ENCODE data around the gene DNAJC30.
"Not testable (repeated sequence)": the region's sequence is repeated elsewhere in the genome, so short reads cannot be mapped to it uniquely, and the experiment has no call there.

Gene DNAJC30

GRCh38 chr7:73683056-73683787, at the start of gene DNAJC30, which contains the start of gene BUD23:
TSS of gene DNAJC30 (minus strand) at chr7:73683453. CDS start at chr7:73683423, 30 bp downstream.
TSS of gene BUD23 (plus strand) at chr7:73683597. CDS start at chr7:73683626, 29 bp downstream.
- peak; percentile 97 for DNase-seq

- no peak for DNase-seq
These were observed 49.1 kb upstream of the DNAJC30 start for GRCh38 chr7:73732397-73732796.

- no peak for DNase-seq
These were observed 47.2 kb upstream of the DNAJC30 start for GRCh38 chr7:73730485-73730884.

GRCh38 chr7:73728551-73728950, 45.3 kb upstream of the DNAJC30 start:
- no peak for DNase-seq

GRCh38 chr7:73727952-73728351, 44.7 kb upstream of the DNAJC30 start:
- no peak for DNase-seq

DNA sequence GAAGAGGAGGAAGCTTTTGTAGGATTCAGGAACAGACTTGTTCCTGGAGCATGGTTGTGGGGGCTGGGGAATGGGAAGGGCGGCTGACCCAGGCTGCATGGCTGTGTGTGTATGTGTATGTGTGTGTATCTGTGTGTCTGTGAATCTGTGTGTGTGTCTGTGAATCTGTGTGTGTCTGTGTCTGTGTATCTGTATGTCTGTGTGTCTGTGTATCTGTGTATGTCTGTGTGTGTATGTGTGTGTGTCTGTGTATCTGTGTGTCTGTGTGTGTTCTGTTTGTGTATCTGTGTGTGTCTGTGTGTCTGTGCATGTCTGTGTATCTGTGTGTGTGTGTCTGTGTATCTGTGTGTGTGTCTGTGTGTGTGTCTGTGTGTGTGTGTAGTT, 42.8 kb upstream of the DNAJC30 start:
- DNase-seq, result no peak

GRCh38 chr7:73723813-73724212, 40.6 kb upstream of the DNAJC30 start:
- no peak for DNase-seq

DNA sequence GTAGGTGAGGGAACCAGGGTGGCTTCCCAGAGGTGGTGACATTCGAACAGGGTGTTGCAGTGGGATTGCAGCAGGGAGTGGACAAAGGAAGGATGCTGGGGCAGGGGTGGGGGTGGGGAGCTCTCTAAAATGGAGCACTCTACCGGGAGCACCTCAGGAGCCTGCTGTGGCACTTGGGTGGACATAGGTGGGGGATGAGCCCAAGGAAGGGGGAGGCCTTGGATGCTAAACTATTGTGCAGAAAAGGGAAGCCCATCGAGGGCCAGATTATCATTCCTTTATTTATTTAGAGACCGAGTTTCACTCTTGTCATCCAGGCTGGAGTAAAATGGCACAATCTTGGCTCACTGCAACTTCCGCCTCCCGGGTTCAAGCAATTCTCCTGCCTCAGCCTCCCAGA, 39.5 kb upstream of the DNAJC30 start:
- DNase-seq, result no peak

DNA sequence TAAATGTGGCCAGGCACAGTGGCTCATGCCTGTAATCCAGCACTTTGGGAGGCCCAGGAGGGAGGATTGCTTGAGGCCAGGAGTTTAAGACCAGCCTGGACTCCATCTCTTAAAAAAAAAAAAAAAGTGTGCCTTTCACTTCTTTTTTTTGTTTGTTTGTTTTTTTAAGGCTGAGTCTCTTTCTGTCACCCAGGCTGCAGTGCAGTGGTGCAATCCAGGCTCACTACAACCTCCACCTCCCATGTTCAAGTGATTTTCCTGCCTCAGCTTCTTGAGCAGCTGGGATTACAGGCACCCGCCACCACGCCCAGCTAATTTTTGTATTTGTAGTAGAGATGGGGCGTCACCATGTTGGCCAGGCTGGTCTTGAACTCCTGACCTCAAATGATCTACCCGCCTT, 38.9 kb upstream of the DNAJC30 start:
- DNase-seq, result not testable (repeated sequence)

DNA sequence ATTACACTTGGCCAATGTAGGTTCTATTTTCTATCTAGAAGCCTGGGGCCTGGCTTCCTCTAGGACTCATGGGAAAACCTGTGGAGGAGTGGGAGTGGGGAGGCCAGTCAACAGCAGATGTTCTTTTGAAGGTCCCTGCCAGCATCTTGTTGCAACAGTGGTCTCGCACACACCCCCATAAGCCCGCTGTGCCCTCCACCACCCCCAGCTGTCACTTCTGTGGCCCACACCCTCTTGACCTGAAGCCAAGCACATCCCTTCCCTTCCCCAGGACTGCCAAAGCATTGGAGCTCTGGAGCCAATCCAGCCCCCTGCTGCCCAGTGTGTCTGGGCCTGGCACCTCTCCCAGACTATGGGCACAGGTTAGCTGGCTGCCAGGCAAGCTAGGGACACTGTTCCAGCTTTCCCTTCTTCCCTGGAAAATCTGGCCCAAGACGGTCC, 38.1 kb upstream of the DNAJC30 start:
- DNase-seq, result no peak

- not testable (repeated sequence) for DNase-seq
These were observed 37.2 kb upstream of the DNAJC30 start for GRCh38 chr7:73720443-73720842.

DNA sequence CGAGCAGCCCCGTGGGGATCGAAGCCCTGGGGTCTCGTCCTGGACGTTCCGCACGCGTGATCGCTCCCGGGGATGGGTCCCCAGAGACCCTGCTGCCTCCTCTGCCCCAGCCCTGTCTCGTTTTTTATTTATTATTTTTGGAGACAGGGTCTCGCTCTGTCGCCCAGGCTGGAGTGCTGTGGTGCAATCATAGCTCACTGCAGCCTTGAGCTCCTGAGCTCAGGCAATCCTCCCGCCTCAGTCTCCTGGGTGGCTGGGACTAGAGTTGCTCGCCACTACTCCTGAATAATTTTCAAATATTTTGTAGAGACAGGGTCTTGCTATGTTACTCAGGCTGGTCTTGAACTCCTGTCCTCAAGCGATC, 36.5 kb upstream of the DNAJC30 start:
- DNase-seq, result no peak

- DNase-seq, result peak; percentile 78
These were observed 35.9 kb upstream of the DNAJC30 start, which contains the start of gene STX1A for GRCh38 chr7:73718905-73719805. TSS of gene STX1A (minus strand) at chr7:73719669. CDS start at chr7:73719631, 38 bp downstream.

- peak; percentile 58 for DNase-seq
These were observed 35.2 kb upstream of the DNAJC30 start for GRCh38 chr7:73718438-73718881.

DNA sequence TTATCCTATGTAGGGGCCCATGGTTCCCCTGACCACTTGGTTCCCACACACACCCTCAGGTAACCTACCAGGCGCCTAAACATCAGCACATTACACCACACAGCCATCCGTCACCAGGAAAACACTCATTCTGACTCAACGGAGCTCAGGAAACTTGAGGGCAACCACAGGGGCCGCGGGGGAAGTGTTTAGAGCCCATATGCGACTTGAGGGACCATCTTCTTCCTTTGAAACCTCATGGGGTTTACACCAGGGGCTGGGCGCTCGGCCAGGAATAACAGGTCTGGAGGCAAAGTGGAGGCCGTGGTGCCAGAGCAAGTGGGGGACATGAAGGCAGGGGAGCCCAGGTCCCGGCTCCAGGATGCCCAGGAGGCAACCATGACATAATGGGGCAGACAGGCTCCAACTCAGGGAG, 34.7 kb upstream of the DNAJC30 start:
- peak; percentile 88 for DNase-seq

- DNase-seq, result no peak
These were observed 34.0 kb upstream of the DNAJC30 start for GRCh38 chr7:73717025-73717807.

GRCh38 chr7:73716318-73716890, 33.2 kb upstream of the DNAJC30 start:
- no peak for DNase-seq

- peak; percentile 81 for DNase-seq
These were observed 32.5 kb upstream of the DNAJC30 start for GRCh38 chr7:73715648-73716317.

DNA sequence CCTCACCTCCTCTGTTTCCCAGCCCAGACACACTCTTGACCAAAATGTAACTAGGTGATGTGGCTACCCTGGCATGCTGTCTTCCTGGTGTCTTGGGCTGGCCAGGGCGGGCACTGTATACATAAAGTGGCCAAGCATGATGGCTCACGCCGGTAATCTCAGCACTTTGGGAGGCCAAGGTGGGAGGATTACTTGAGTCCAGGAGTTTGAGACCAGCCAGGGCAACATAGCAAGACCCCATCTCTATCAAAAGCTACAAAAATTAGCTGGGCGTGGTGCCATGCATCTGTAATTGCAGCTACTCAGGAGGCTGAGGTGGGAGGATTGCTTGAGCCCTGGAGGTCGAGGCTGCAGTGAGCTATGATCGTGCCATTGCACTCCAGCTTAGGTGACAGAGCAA, 30.1 kb upstream of the DNAJC30 start:
- not testable (repeated sequence) for DNase-seq

DNA sequence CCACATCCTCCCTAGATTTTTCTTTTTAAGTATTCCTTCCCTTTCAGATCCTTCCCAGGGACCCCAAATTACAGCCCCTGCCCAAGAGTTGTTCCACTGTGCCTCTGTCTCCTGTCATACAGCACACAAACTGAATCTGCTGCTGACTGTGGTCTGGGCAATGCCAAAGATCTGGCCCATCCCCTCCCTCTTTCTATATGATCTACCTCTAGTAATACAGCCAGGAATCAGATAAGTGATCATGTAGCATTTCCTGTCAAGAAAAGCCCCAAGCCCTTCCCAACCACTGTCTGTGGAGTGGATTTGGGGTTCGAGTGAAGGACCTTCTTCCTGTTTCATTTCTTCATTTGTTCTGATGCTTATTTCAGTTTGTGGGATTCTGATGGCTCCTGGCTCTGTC, 29.5 kb upstream of the DNAJC30 start:
- DNase-seq, result no peak

GRCh38 chr7:73708961-73709549, 25.8 kb upstream of the DNAJC30 start:
- no peak for DNase-seq

Measured in stimulated activated CD8-positive, alpha-beta memory T cell treated with anti-CD3 and anti-CD28 coated beads, Interleukin-4, amount 100 ng/mL, for 48 hours (primary cell).